Measurements from ENCODE around the gene DOCK1.

The DOCK1 gene

DNA sequence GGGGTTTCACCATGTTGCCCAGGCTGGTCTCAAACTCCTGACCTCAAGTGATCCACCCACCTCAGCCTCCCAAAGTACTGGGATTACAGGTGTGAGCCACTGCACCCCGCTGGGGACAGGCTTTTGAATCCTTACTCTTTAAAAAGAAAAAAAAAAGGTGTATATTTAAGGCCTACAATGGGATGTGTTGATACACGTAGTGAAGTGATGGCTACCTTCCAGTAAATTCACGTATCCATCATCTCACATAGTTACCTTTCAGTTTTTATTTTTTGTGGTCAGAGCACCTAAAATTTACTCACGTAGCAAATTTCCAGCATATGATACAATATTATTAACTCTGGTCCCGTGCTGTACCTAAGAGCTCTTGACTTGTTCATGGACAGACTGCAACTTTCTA lies 410.7 kb downstream of the DOCK1 start:
- H3K4me3 ChIP-seq (ENCODE audit: low read length) = no peak overlapping the region
- peaks cover 5% of the 10 kb centered on the region; the same call in 1 of the 2 replicates for H3K4me1 ChIP-seq (ENCODE audit: insufficient read depth, low read length)
- no peak overlapping the region for H3K9ac ChIP-seq (ENCODE audit: low read depth, low read length)
- no peaks in the 10 kb centered on the region for H3K9me3 ChIP-seq (ENCODE audit: insufficient read depth, low read depth, low read length)
- no peaks in the 10 kb centered on the region for H3K27me3 ChIP-seq (ENCODE audit: insufficient read depth, low read length)
- 98% methylated on average over 4 of the region's 5 CpGs for WGBS
- H3K36me3 ChIP-seq (ENCODE audit: insufficient read depth, low read length) = no peaks in the 10 kb centered on the region
- no peak overlapping the region for H3K27ac ChIP-seq (ENCODE audit: low read depth, low read length)

DNA sequence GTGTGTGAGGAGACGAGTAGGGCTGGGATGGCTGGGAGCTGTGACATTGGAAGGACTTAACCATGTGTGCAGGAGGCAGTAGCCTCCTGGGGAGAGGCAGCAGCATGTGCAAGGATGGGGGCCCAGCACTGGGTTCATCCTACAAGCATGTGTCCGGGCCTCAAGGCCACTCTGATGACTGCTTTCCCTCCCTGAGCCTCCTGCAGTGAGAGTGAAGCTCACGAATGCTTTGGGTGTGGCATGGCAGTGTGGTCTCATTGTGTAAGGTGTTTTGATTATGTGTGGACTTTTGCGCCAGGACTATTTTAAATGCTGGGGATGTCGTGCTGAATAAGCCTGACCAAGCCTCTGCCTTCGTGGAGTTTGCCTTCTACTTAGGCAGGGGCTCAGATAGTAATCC lies 413.2 kb downstream of the DOCK1 start:
- no peaks in the 10 kb centered on the region for H3K36me3 ChIP-seq (ENCODE audit: insufficient read depth, low read length)
- H3K9ac ChIP-seq (ENCODE audit: low read depth, low read length) = no peak overlapping the region
- no peaks in the 10 kb centered on the region for H3K27me3 ChIP-seq (ENCODE audit: insufficient read depth, low read length)
- no peaks in the 10 kb centered on the region for H3K4me1 ChIP-seq (ENCODE audit: insufficient read depth, low read length)
- H3K9me3 ChIP-seq (ENCODE audit: insufficient read depth, low read depth, low read length) = no peaks in the 10 kb centered on the region
- no peak overlapping the region for H3K27ac ChIP-seq (ENCODE audit: low read depth, low read length)
- no peak overlapping the region for H3K4me3 ChIP-seq (ENCODE audit: low read length)
- WGBS = 93% methylated on average over 6 of the region's 6 CpGs

GRCh38 chr10:127319271-127319670 lies 414.0 kb downstream of the DOCK1 start:
- Histone ChIP-seq H3K36me3 (ENCODE audit: insufficient read depth, low read length) (no peaks in the 10 kb centered on the region), H3K27me3 (ENCODE audit: insufficient read depth, low read length) (no peaks in the 10 kb centered on the region), H3K4me3 (ENCODE audit: low read length) (no peak overlapping the region), H3K9ac (ENCODE audit: low read depth, low read length) (no peak overlapping the region), H3K9me3 (ENCODE audit: insufficient read depth, low read depth, low read length) (no peaks in the 10 kb centered on the region), H3K27ac (ENCODE audit: low read depth, low read length) (no peak overlapping the region), H3K4me1 (ENCODE audit: insufficient read depth, low read length) (no peaks in the 10 kb centered on the region)
- WGBS = 97% methylated on average over 9 of the region's 9 CpGs

DNA sequence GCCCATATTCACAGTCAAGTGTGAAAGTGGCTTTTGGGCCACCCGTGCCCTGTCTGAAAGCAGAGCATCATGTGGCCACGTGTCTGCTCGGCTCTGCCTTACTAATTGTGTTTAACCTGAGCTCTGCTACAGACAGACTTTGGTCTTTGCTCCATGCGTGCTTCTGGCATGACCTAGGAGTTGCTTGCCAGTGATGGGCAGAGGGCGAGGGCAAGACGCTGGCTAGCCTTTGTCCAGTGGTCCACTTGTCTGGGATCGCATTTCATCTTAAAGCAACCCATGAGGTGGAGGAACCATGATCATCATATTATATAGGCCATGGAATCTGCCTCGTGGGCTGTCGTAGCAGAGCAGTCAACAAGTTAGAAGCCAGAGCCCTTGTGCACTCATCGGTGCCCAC lies 414.5 kb downstream of the DOCK1 start:
- Histone ChIP-seq H3K27ac (ENCODE audit: low read depth, low read length) (no peak overlapping the region), H3K36me3 (ENCODE audit: insufficient read depth, low read length) (no peaks in the 10 kb centered on the region), H3K27me3 (ENCODE audit: insufficient read depth, low read length) (no peaks in the 10 kb centered on the region), H3K4me1 (ENCODE audit: insufficient read depth, low read length) (no peaks in the 10 kb centered on the region), H3K4me3 (ENCODE audit: low read length) (no peak overlapping the region), H3K9ac (ENCODE audit: low read depth, low read length) (no peak overlapping the region), H3K9me3 (ENCODE audit: insufficient read depth, low read depth, low read length) (no peaks in the 10 kb centered on the region)
- WGBS = 93% methylated on average over 10 of the region's 10 CpGs

DNA sequence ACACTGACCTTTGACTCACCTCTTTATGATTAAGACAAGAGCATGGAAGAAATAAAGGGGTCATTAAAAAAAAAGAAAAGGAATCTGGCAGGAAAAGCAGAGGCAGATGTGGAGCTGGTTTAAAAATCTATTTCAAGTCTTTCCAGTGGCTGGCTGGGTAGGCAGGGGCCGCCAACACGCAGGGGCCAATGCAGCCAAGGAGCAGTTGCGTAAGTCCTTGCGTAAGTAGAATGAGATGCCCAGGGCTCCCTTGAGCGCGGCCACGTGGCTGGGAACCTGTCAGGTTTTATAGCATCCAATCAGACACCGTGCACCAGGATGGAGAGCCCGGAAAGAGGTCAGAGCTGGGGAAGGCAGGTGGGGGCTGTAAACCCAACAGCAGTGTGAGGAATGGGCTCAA lies 414.9 kb downstream of the DOCK1 start:
- no peak overlapping the region for H3K9ac ChIP-seq (ENCODE audit: low read depth, low read length)
- H3K4me3 ChIP-seq (ENCODE audit: low read length) = no peak overlapping the region
- no peak overlapping the region for H3K27ac ChIP-seq (ENCODE audit: low read depth, low read length)
- no peaks in the 10 kb centered on the region for H3K36me3 ChIP-seq (ENCODE audit: insufficient read depth, low read length)
- no peaks in the 10 kb centered on the region for H3K4me1 ChIP-seq (ENCODE audit: insufficient read depth, low read length)
- no peaks in the 10 kb centered on the region for H3K27me3 ChIP-seq (ENCODE audit: insufficient read depth, low read length)
- H3K9me3 ChIP-seq (ENCODE audit: insufficient read depth, low read depth, low read length) = no peaks in the 10 kb centered on the region
- WGBS = 93% methylated on average over 9 of the region's 9 CpGs

DNA sequence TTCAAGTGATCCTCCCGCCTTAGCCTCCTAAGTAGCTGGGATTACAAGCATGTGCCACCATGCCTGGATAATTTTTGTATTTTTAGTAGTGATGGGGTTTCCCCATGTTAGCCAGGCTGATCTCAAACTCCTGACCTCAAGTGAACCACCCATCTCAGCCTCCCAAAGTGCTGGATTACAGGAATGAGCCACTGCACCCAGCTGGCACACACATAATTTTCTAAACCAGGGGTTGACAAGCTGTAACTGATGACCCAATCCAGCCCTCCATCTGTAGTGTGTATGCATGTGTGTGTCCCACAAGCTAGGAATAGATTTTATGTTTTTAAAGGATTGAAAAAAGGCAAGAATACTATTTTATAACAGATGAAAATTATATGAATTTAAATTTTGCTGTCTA lies 417.1 kb downstream of the DOCK1 start:
- 96% methylated on average over 1 of the region's 1 CpG for WGBS
- H3K36me3 ChIP-seq (ENCODE audit: insufficient read depth, low read length) = no peaks in the 10 kb centered on the region
- H3K4me3 ChIP-seq (ENCODE audit: low read length) = no peak overlapping the region
- no peak overlapping the region for H3K9ac ChIP-seq (ENCODE audit: low read depth, low read length)
- no peaks in the 10 kb centered on the region for H3K9me3 ChIP-seq (ENCODE audit: insufficient read depth, low read depth, low read length)
- no peaks in the 10 kb centered on the region for H3K27me3 ChIP-seq (ENCODE audit: insufficient read depth, low read length)
- H3K27ac ChIP-seq (ENCODE audit: low read depth, low read length) = no peak overlapping the region
- H3K4me1 ChIP-seq (ENCODE audit: insufficient read depth, low read length) = no peaks in the 10 kb centered on the region

DNA sequence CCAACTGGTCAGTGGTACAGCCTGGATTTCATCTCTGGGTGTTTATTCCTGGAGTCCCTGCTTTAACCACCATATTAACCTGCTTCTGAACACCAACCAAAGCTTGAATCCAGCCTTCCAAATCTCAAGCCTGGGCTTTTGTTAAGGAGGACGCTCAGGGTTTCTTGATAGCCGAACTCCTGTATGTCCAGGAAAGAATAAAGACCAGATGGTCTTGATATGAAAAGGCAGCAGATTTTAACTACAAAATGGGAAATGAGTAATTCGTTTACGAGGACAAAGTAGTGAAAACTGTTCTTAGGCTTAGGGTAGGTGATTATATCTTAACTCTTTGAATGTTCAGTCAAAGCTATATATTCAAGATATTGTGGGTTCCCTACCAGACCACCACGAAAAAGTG lies 420.3 kb downstream of the DOCK1 start:
- no peaks in the 10 kb centered on the region for H3K27me3 ChIP-seq (ENCODE audit: insufficient read depth, low read length)
- H3K36me3 ChIP-seq (ENCODE audit: insufficient read depth, low read length) = no peaks in the 10 kb centered on the region
- no peaks in the 10 kb centered on the region for H3K4me1 ChIP-seq (ENCODE audit: insufficient read depth, low read length)
- no peaks in the 10 kb centered on the region for H3K9me3 ChIP-seq (ENCODE audit: insufficient read depth, low read depth, low read length)
- H3K4me3 ChIP-seq (ENCODE audit: low read length) = no peak overlapping the region
- no peak overlapping the region for H3K9ac ChIP-seq (ENCODE audit: low read depth, low read length)
- H3K27ac ChIP-seq (ENCODE audit: low read depth, low read length) = no peak overlapping the region
- WGBS = 98% methylated on average over 4 of the region's 5 CpGs

DNA sequence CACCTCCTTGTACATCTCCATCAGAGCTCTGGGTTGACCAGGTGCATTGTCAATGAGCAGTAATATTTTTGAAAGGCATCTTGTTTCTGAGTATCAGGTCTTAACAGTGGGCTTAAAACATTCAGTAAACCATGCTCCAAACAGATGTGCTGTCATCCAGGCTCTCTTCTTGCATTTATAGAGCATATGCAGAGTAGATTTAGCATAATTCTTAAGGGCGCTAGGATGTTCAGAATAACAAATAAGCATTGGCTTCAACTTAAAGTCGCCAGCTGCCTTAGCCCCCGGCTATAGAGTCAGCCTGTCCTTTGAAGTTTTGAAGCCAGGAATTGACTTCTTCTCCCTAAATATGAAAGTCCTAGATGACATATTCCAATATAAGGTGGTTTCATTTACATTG lies 421.7 kb downstream of the DOCK1 start:
- WGBS = 93% methylated on average over 3 of the region's 3 CpGs
- no peaks in the 10 kb centered on the region for H3K9me3 ChIP-seq (ENCODE audit: insufficient read depth, low read depth, low read length)
- H3K27me3 ChIP-seq (ENCODE audit: insufficient read depth, low read length) = no peaks in the 10 kb centered on the region
- no peak overlapping the region for H3K9ac ChIP-seq (ENCODE audit: low read depth, low read length)
- H3K4me1 ChIP-seq (ENCODE audit: insufficient read depth, low read length) = no peaks in the 10 kb centered on the region
- no peak overlapping the region for H3K4me3 ChIP-seq (ENCODE audit: low read length)
- H3K36me3 ChIP-seq (ENCODE audit: insufficient read depth, low read length) = no peaks in the 10 kb centered on the region
- no peak overlapping the region for H3K27ac ChIP-seq (ENCODE audit: low read depth, low read length)

GRCh38 chr10:127331696-127332095 lies 426.5 kb downstream of the DOCK1 start:
- no peak overlapping the region for H3K9ac ChIP-seq (ENCODE audit: low read depth, low read length)
- WGBS = 81% methylated on average over 6 of the region's 6 CpGs
- H3K4me1 ChIP-seq (ENCODE audit: insufficient read depth, low read length) = no peaks in the 10 kb centered on the region
- no peak overlapping the region for H3K4me3 ChIP-seq (ENCODE audit: low read length)
- no peak overlapping the region for H3K27ac ChIP-seq (ENCODE audit: low read depth, low read length)
- no peaks in the 10 kb centered on the region for H3K36me3 ChIP-seq (ENCODE audit: insufficient read depth, low read length)
- no peaks in the 10 kb centered on the region for H3K9me3 ChIP-seq (ENCODE audit: insufficient read depth, low read depth, low read length)
- H3K27me3 ChIP-seq (ENCODE audit: insufficient read depth, low read length) = no peaks in the 10 kb centered on the region

GRCh38 chr10:127332631-127333030 lies 427.4 kb downstream of the DOCK1 start:
- no peaks in the 10 kb centered on the region for H3K27me3 ChIP-seq (ENCODE audit: insufficient read depth, low read length)
- WGBS = 95% methylated on average over 4 of the region's 4 CpGs
- H3K4me3 ChIP-seq (ENCODE audit: low read length) = no peak overlapping the region
- no peaks in the 10 kb centered on the region for H3K4me1 ChIP-seq (ENCODE audit: insufficient read depth, low read length)
- no peak overlapping the region for H3K27ac ChIP-seq (ENCODE audit: low read depth, low read length)
- H3K9ac ChIP-seq (ENCODE audit: low read depth, low read length) = no peak overlapping the region
- H3K36me3 ChIP-seq (ENCODE audit: insufficient read depth, low read length) = no peaks in the 10 kb centered on the region
- no peaks in the 10 kb centered on the region for H3K9me3 ChIP-seq (ENCODE audit: insufficient read depth, low read depth, low read length)

- H3K9ac ChIP-seq (ENCODE audit: low read depth, low read length) = no peak overlapping the region
- peaks cover 10% of the 10 kb centered on the region for H3K4me1 ChIP-seq (ENCODE audit: insufficient read depth, low read length)
- H3K27me3 ChIP-seq (ENCODE audit: insufficient read depth, low read length) = no peaks in the 10 kb centered on the region
- no peak overlapping the region for H3K4me3 ChIP-seq (ENCODE audit: low read length)
- no peaks in the 10 kb centered on the region for H3K36me3 ChIP-seq (ENCODE audit: insufficient read depth, low read length)
- no peaks in the 10 kb centered on the region for H3K9me3 ChIP-seq (ENCODE audit: insufficient read depth, low read depth, low read length)
- 84% methylated on average over 7 of the region's 11 CpGs for WGBS
- H3K27ac ChIP-seq (ENCODE audit: low read depth, low read length) = 0 out of 2 replicates have a peak overlapping the region, but pooled peaks have one; percentile 13
These were observed 432.6 kb downstream of the DOCK1 start for GRCh38 chr10:127337801-127338200.

- H3K36me3 ChIP-seq (ENCODE audit: insufficient read depth, low read length) = no peaks in the 10 kb centered on the region
- no peaks in the 10 kb centered on the region for H3K27me3 ChIP-seq (ENCODE audit: insufficient read depth, low read length)
- H3K4me1 ChIP-seq (ENCODE audit: insufficient read depth, low read length) = peaks cover 10% of the 10 kb centered on the region
- H3K4me3 ChIP-seq (ENCODE audit: low read length) = no peak overlapping the region
- no peaks in the 10 kb centered on the region for H3K9me3 ChIP-seq (ENCODE audit: insufficient read depth, low read depth, low read length)
- H3K9ac ChIP-seq (ENCODE audit: low read depth, low read length) = no peak overlapping the region
- H3K27ac ChIP-seq (ENCODE audit: low read depth, low read length) = no peak overlapping the region
- 96% methylated on average over 10 of the region's 10 CpGs for WGBS
These were observed 433.3 kb downstream of the DOCK1 start for GRCh38 chr10:127338399-127339110.
